Tibial artery (tissue), 4 donors: ENCODE results near the gene MYH6.

Experiments
- DNase-seq, 2 donors: peaks; one replicate each; pipeline ENCODE4 v3.0.0-alpha.2; 2019
- H3K27ac ChIP-seq, 2 donors: fragments of 200-600 bp; sonication (generic) in 1 of 2; 1 replicate in 1 of 2; 2 replicates in 1 of 2; pipeline ENCODE4 v1.5.1; 2018 to 2019; ENCODE audit warnings: mild to moderate bottlenecking in 1 of 2
- H3K27me3 ChIP-seq, 2 donors: fragments of 200-600 bp; sonication (generic) in 1 of 2; one replicate each; pipeline versions ENCODE4 v1.5.1 to v1.6.0; 2016 to 2019
- H3K36me3 ChIP-seq, 3 donors: fragments of 200-600 bp; sonication (generic) in 2 of 3; one replicate each; pipeline ENCODE4 v1.5.1; 2016 to 2019; ENCODE audit warnings: mild to moderate bottlenecking in 2 of 3
- H3K4me1 ChIP-seq, 4 donors: fragments of 200-600 bp; sonication (generic) in 2 of 4; 1 replicate in 3 of 4; 2 replicates in 1 of 4; pipeline ENCODE4 v1.5.1; 2016 to 2019
- H3K4me3 ChIP-seq, 2 donors: fragments of 200-600 bp; sonication (generic) in 1 of 2; 1 replicate in 1 of 2; 2 replicates in 1 of 2; pipeline ENCODE4 v1.5.1; 2018 to 2019; ENCODE audit warnings: mild to moderate bottlenecking in 2 of 2
- H3K9me3 ChIP-seq, 3 donors: fragments of 200-600 bp; sonication (generic) in 1 of 3; one replicate each; pipeline ENCODE4 v1.5.1; 2016 to 2019
- CTCF ChIP-seq, 2 experiments: fragments of 200-600 bp in 1 of 2; fragments of 450-650 bp in 1 of 2; IDR thresholded peaks; one replicate each; pipeline ENCODE4 v1.5.1; 2017 to 2019; ENCODE audit warnings: antibody characterized with exemption in 2 of 2, mild to moderate bottlenecking in 1 of 2, moderate library complexity in 1 of 2
- intact Hi-C: fragments of 100-400 bp; cut with DNase I; formaldehyde crosslinking; loops from one replicate; pipeline ENCODE4 v1.15.0; 2023; ENCODE audit warnings: low total_unique reads

Gene MYH6

GRCh38 chr14:23360496-23360895 is 47.6 kb downstream of the MYH6 start:
- intact Hi-C loops, result no loop called here
- no peak overlapping the region for H3K4me3 ChIP-seq
- H3K27ac ChIP-seq, result no peak overlapping the region
- TF ChIP-seq CTCF (IDR thresholded peaks at IDR 0.05), result no peak
- peaks cover 9 to 54% (median 10%) of the 10 kb centered on the region in 3 donors for H3K36me3 ChIP-seq
- H3K27me3 ChIP-seq, result no peaks in the 10 kb centered on the region
- H3K4me1 ChIP-seq, result peaks cover 0 to 49% (median 16%) of the 10 kb centered on the region in 4 donors
- DNase-seq, result no peak
- no peaks in the 10 kb centered on the region for H3K9me3 ChIP-seq

- no peaks in the 10 kb centered on the region for H3K9me3 ChIP-seq
- H3K4me3 ChIP-seq, result no peak overlapping the region
- peaks cover 0 to 45% (median 16%) of the 10 kb centered on the region in 4 donors for H3K4me1 ChIP-seq
- no peak for TF ChIP-seq CTCF (IDR thresholded peaks at IDR 0.05)
- H3K36me3 ChIP-seq, result peaks cover 9 to 54% (median 10%) of the 10 kb centered on the region in 3 donors
- H3K27ac ChIP-seq, result no peak overlapping the region
- H3K27me3 ChIP-seq, result no peaks in the 10 kb centered on the region
- no peak for DNase-seq
- intact Hi-C loops, result no loop called here
Observed at GRCh38 chr14:23359722-23360447, 48.2 kb downstream of the MYH6 start.

- no peak overlapping the region for H3K4me3 ChIP-seq
- peaks cover 9 to 54% (median 10%) of the 10 kb centered on the region in 3 donors for H3K36me3 ChIP-seq
- no peaks in the 10 kb centered on the region for H3K9me3 ChIP-seq
- no peak for DNase-seq
- H3K27me3 ChIP-seq, result no peaks in the 10 kb centered on the region
- intact Hi-C loops, result no loop called here
- H3K4me1 ChIP-seq, result peaks cover 0 to 38% (median 13%) of the 10 kb centered on the region in 4 donors
- no peak for TF ChIP-seq CTCF (IDR thresholded peaks at IDR 0.05)
- peak overlapping the region in 1 of 2 donors; percentile 4 for H3K27ac ChIP-seq
Observed at GRCh38 chr14:23359167-23359626, 48.9 kb downstream of the MYH6 start.

GRCh38 chr14:23358553-23359166 is 49.4 kb downstream of the MYH6 start:
- intact Hi-C loops, result no loop called here
- no peak for TF ChIP-seq CTCF (IDR thresholded peaks at IDR 0.05)
- H3K27ac ChIP-seq, result no peak overlapping the region

GRCh38 chr14:23358042-23358441 is 50.0 kb downstream of the MYH6 start:
- Histone ChIP-seq H3K4me3 (no peak overlapping the region), H3K27me3 (no peaks in the 10 kb centered on the region), H3K27ac (no peak overlapping the region)

More at GRCh38 chr14:23358553-23359166, 49.4 kb downstream of the MYH6 start:
- no peak overlapping the region for H3K4me3 ChIP-seq
- no peaks in the 10 kb centered on the region for H3K27me3 ChIP-seq
- DNase-seq, result no peak
- peaks cover 9 to 54% (median 10%) of the 10 kb centered on the region in 3 donors for H3K36me3 ChIP-seq
- no peaks in the 10 kb centered on the region for H3K9me3 ChIP-seq
- H3K4me1 ChIP-seq, result peaks cover 0 to 33% (median 10%) of the 10 kb centered on the region in 4 donors

More at GRCh38 chr14:23358042-23358441, 50.0 kb downstream of the MYH6 start:
- no peak for DNase-seq
- intact Hi-C loops, result no loop called here
- no peaks in the 10 kb centered on the region for H3K9me3 ChIP-seq
- TF ChIP-seq CTCF (IDR thresholded peaks at IDR 0.05), result no peak
- peaks cover 9 to 54% (median 10%) of the 10 kb centered on the region in 3 donors for H3K36me3 ChIP-seq
- H3K4me1 ChIP-seq, result peaks cover 0 to 27% (median 9%) of the 10 kb centered on the region in 4 donors
